Dedifferentiated amniotic fluid mesenchymal stem cell (primary cell): ENCODE data around the gene HSD17B1.
"Not testable (repeated sequence)": the region's sequence is repeated elsewhere in the genome, so short reads cannot be mapped to it uniquely, and the experiment has no call there.

Experiments used
- DNase-seq: peaks from one replicate; pipeline ENCODE4 v3.0.0-alpha.2; 2016; ENCODE audit errors: extremely low spot score

HSD17B1 gene

GRCh38 chr17:42525221-42525620 is 27.5 kb upstream of the HSD17B1 start:
- DNase-seq = no peak

GRCh38 chr17:42526031-42526444 is 26.7 kb upstream of the HSD17B1 start:
- no peak for DNase-seq

GRCh38 chr17:42527932-42528331 is 24.8 kb upstream of the HSD17B1 start:
- DNase-seq = no peak

GRCh38 chr17:42529061-42529460 is 23.7 kb upstream of the HSD17B1 start:
- no peak for DNase-seq

GRCh38 chr17:42530952-42531454 is 21.7 kb upstream of the HSD17B1 start:
- DNase-seq = no peak

- DNase-seq = no peak
These were observed 21.0 kb upstream of the HSD17B1 start for GRCh38 chr17:42531455-42532354.

GRCh38 chr17:42535155-42536047 is 17.3 kb upstream of the HSD17B1 start:
- DNase-seq = no peak

- DNase-seq = peak; percentile 88
These were observed 16.7 kb upstream of the HSD17B1 start, which contains the start of gene NAGLU for GRCh38 chr17:42536048-42536371. NAGLU (plus strand) TSS chr17:42536241; CDS start chr17:42536273, 32 bp downstream.

GRCh38 chr17:42536372-42537155 is 16.2 kb upstream of the HSD17B1 start:
- DNase-seq = no peak

GRCh38 chr17:42537156-42537805 is 15.4 kb upstream of the HSD17B1 start:
- no peak for DNase-seq

- DNase-seq = no peak
These were observed 14.8 kb upstream of the HSD17B1 start for GRCh38 chr17:42537826-42538451.

- no peak for DNase-seq
These were observed 14.2 kb upstream of the HSD17B1 start for GRCh38 chr17:42538482-42538881.

- not testable (repeated sequence) for DNase-seq
These were observed 12.2 kb upstream of the HSD17B1 start for GRCh38 chr17:42540558-42540957.

- DNase-seq = no peak
These were observed 11.5 kb upstream of the HSD17B1 start for GRCh38 chr17:42541041-42541833.

- DNase-seq = no peak
These were observed 9.3 kb upstream of the HSD17B1 start for GRCh38 chr17:42543190-42544079.

- no peak for DNase-seq
These were observed 7.8 kb upstream of the HSD17B1 start for GRCh38 chr17:42544874-42545283.

GRCh38 chr17:42545755-42546505 is 6.8 kb upstream of the HSD17B1 start:
- not testable (repeated sequence) for DNase-seq

GRCh38 chr17:42547001-42547461 is 5.7 kb upstream of the HSD17B1 start:
- DNase-seq = no peak
